Peyer's patch (tissue), 4 donors: ENCODE data around the gene CKAP2L. TPM values are rescaled to one million over a fixed set of nuclear protein-coding genes. Genes with fewer than 3 reads are reported as not detected.

ENCODE experiments used
- DNase-seq, 3 donors: peaks; one replicate each; pipeline ENCODE4 v3.0.0-alpha.2; 2017 to 2019
- H3K27ac ChIP-seq, 4 donors: fragments of 200-600 bp; sonication (generic); one replicate each; pipeline ENCODE4 v1.5.1; 2016 to 2019
- H3K27me3 ChIP-seq, 2 donors: fragments of 200-600 bp; sonication (generic); one replicate each; pipeline ENCODE4 v1.5.1; 2019
- H3K36me3 ChIP-seq, 3 donors: fragments of 200-600 bp; sonication (generic); one replicate each; pipeline ENCODE4 v1.5.1; 2016 to 2019
- H3K4me1 ChIP-seq, 4 donors: fragments of 200-600 bp; sonication (generic); one replicate each; pipeline ENCODE4 v1.5.1; 2016 to 2019
- H3K4me3 ChIP-seq, 4 donors: fragments of 200-600 bp; sonication (generic); 1 replicate in 3 of 4; 2 replicates in 1 of 4; pipeline ENCODE4 v1.5.1; 2016 to 2019; ENCODE audit warnings: mild to moderate bottlenecking in 1 of 4
- H3K9me3 ChIP-seq, 4 donors: fragments of 200-600 bp; sonication (generic); one replicate each; pipeline ENCODE4 v1.5.1; 2016 to 2019; ENCODE audit warnings: mild to moderate bottlenecking in 1 of 4
- CTCF ChIP-seq, 6 experiments: fragments of 450-650 bp in 4 of 6; fragments of 200-600 bp in 2 of 6; sonication (generic) in 1 of 6; IDR thresholded peaks; one replicate each; pipeline ENCODE4 v1.5.1; 2017 to 2019; ENCODE audit warnings: antibody characterized with exemption in 6 of 6, mild to moderate bottlenecking in 3 of 6, moderate library complexity in 1 of 6
- POLR2A ChIP-seq, 2 donors: fragments of 450-650 bp; IDR thresholded peaks; one replicate each; pipeline ENCODE4 v1.5.1; 2017; ENCODE audit warnings: antibody characterized with exemption in 2 of 2, mild to moderate bottlenecking in 2 of 2, moderate library complexity in 2 of 2
- total RNA-seq, 4 donors: library from RNA; depleted of rRNA; stranded (reverse); fragments of >200 nt; gene quantifications; one replicate each; pipeline ENCODE4 v1.1.0, GENCODE V29; 2016

Gene CKAP2L
- total RNA-seq = 10 to 100 TPM in 1 of 4 donors, 1 to 10 TPM in 1, under 1 TPM in 2; 0.54 to 19.0 (median 1.3) TPM

- no peaks in the 10 kb centered on the region for H3K9me3 ChIP-seq
- H3K27me3 ChIP-seq = no peaks in the 10 kb centered on the region
- peak within 1 kb of the TSS; percentile 40 to 70 (median 56) for H3K27ac ChIP-seq
Observed at GRCh38 chr2:112764071-112765044, at the start of gene CKAP2L. Gene CKAP2L (minus strand): TSS chr2:112764609. CDS start chr2:112764598, 11 bp downstream.

GRCh38 chr2:112813280-112813966 lies 49.0 kb upstream of the CKAP2L start:
- peaks cover 0 to 13% (median 3%) of the 10 kb centered on the region in 4 donors for H3K4me1 ChIP-seq
- H3K36me3 ChIP-seq = no peaks in the 10 kb centered on the region
- no peak for DNase-seq
- no peaks in the 10 kb centered on the region for H3K27me3 ChIP-seq
- TF ChIP-seq POLR2A (IDR thresholded peaks at IDR 0.05) (no peak), CTCF (IDR thresholded peaks at IDR 0.05) (no peak)
- no peak overlapping the region for H3K27ac ChIP-seq
- no peak overlapping the region for H3K4me3 ChIP-seq
- no peaks in the 10 kb centered on the region for H3K9me3 ChIP-seq

More at GRCh38 chr2:112764071-112765044, at the start of gene CKAP2L:
- Histone ChIP-seq H3K36me3 (no peaks in the 10 kb centered on the region), H3K4me3 (peak within 1 kb of the TSS; percentile 70 to 78 (median 75)), H3K4me1 (peaks cover 0 to 14% (median 7%) of the 10 kb centered on the region in 4 donors)
- peak; percentile 95 to 98 (median 97) for DNase-seq
- no peak for TF ChIP-seq CTCF (IDR thresholded peaks at IDR 0.05)
- no peak for TF ChIP-seq POLR2A (IDR thresholded peaks at IDR 0.05)

GRCh38 chr2:112812318-112813267 lies 48.2 kb upstream of the CKAP2L start:
- peaks cover 0 to 13% (median 3%) of the 10 kb centered on the region in 4 donors for H3K4me1 ChIP-seq
- no peak for TF ChIP-seq CTCF (IDR thresholded peaks at IDR 0.05)
- TF ChIP-seq POLR2A (IDR thresholded peaks at IDR 0.05) = no peak
- no peaks in the 10 kb centered on the region for H3K27me3 ChIP-seq
- peak overlapping the region in 1 of 4 donors; percentile 31 for H3K27ac ChIP-seq
- DNase-seq = no peak
- H3K36me3 ChIP-seq = no peaks in the 10 kb centered on the region
- H3K9me3 ChIP-seq = no peaks in the 10 kb centered on the region
- H3K4me3 ChIP-seq = no peak overlapping the region

- TF ChIP-seq POLR2A (IDR thresholded peaks at IDR 0.05) = no peak
- TF ChIP-seq CTCF (IDR thresholded peaks at IDR 0.05) = no peak
- no peak for DNase-seq
- H3K4me1 ChIP-seq = peaks cover 0 to 13% (median 3%) of the 10 kb centered on the region in 4 donors
- H3K4me3 ChIP-seq = no peak overlapping the region
- H3K36me3 ChIP-seq = no peaks in the 10 kb centered on the region
- peak overlapping the region in 1 of 4 donors; percentile 31 for H3K27ac ChIP-seq
- H3K27me3 ChIP-seq = no peaks in the 10 kb centered on the region
- H3K9me3 ChIP-seq = no peaks in the 10 kb centered on the region
Observed at GRCh38 chr2:112811841-112812306, 47.5 kb upstream of the CKAP2L start.
